ENCODE data around the gene RNF121.

The RNF121 gene

DNA sequence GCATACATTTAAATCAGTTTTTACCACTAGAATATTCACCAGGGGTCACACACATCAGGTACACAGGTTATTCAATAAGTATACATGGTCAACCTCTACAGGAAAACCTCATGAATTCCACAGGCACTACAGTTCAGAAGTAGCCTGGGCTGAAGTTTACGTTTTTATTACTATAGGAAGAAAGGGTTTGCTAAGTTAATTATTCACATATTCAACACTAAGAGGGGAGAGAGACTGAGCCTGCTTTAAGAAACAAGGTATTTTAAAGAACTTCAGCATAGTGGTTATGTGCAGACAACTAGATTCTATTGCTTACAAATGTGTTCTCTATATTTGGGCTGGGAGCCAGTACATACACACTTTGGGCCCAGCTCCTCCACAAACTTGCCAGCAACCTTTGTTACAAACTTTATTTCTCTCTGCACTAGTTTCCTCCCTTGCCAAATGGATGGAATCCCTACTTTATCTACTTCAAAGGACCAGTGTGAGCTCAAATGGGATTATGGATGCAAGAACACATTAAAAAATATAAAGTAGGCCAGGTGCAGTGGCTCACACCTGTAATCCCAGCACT lies 101.7 kb downstream of the RNF121 start:
- H3K27me3 ChIP-seq (ENCODE audit: control insufficient read depth, insufficient read depth, low read length) = no peaks in the 10 kb centered on the region
- no peaks in the 10 kb centered on the region for H3K9me3 ChIP-seq (ENCODE audit: control insufficient read depth, low read depth, low read length)
- H3K4me3 ChIP-seq (ENCODE audit: low read length) = no peak overlapping the region
- H3K27ac ChIP-seq (ENCODE audit: low read length) = no peak overlapping the region
- H3K36me3 ChIP-seq (ENCODE audit: control insufficient read depth, low read depth, low read length) = peaks cover 50% of the 10 kb centered on the region
- no peaks in the 10 kb centered on the region for H3K4me1 ChIP-seq (ENCODE audit: control insufficient read depth, low read depth, low read length)
- H3K9ac ChIP-seq (ENCODE audit: low read length) = no peak overlapping the region

DNA sequence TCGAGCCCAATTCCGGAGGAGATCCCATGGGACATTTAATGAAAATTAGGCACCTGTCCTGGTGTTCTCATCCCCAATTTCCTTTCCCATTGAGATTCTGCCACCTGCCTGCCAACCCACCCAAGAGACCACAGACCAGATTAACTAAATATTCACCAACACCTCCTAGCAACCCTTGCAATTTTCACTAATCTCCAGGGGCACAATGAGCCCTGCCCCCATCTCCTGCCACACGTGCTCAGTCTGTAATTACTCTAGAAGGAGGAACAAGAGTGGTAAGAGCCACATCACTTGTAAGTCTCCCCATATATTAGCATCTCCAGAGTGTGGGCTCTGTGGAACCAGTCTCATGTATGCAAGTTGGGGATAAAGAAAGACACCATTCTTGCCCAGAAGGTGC lies 107.8 kb downstream of the RNF121 start:
- no peak overlapping the region for H3K27ac ChIP-seq (ENCODE audit: low read length)
- no peak overlapping the region for H3K4me3 ChIP-seq (ENCODE audit: low read length)
- H3K9ac ChIP-seq (ENCODE audit: low read length) = no peak overlapping the region
- peaks cover 31% of the 10 kb centered on the region for H3K4me1 ChIP-seq (ENCODE audit: control insufficient read depth, low read depth, low read length)
- peaks cover 19% of the 10 kb centered on the region for H3K36me3 ChIP-seq (ENCODE audit: control insufficient read depth, low read depth, low read length)
- no peaks in the 10 kb centered on the region for H3K27me3 ChIP-seq (ENCODE audit: control insufficient read depth, insufficient read depth, low read length)
- H3K9me3 ChIP-seq (ENCODE audit: control insufficient read depth, low read depth, low read length) = no peaks in the 10 kb centered on the region

DNA sequence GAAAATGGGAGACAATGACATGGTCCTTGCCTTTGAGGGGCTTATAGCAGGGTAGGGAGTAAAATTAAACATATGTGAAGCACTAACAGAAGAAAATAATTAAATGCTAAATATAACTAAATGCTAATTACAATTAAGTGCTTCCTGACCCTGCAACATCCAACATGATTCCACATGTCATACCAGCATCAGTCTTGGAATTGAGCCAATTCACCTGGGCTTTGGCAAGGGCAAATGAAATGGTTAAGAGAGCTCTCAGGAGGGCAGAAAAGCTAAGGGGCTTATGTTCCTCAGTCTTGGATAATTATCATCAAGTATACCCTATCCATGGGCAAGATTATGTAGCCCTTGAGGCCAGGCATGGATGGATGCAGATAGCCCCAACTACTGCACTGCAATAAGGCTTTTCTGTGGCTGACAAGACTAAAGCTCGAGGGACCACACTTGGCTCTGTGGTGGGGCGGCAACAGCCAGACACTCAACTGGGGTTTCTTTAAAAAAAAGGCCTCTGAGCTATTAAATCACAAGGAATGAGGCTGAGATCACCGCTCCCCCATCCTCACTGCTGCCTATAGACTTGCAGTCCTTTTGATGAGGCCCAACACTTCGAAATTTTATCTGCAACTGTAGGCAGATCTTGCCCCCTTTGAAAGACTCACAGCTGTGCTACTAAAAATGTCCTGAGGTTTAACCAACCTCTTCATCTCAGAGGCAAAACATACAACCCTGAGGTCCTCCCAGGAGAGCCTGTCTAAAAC lies 108.9 kb downstream of the RNF121 start:
- Histone ChIP-seq H3K9ac (ENCODE audit: low read length) (no peak overlapping the region), H3K9me3 (ENCODE audit: control insufficient read depth, low read depth, low read length) (no peaks in the 10 kb centered on the region), H3K27ac (ENCODE audit: low read length) (peak overlapping the region; percentile 33), H3K4me1 (ENCODE audit: control insufficient read depth, low read depth, low read length) (peaks cover 41% of the 10 kb centered on the region), H3K4me3 (ENCODE audit: low read length) (no peak overlapping the region), H3K27me3 (ENCODE audit: control insufficient read depth, insufficient read depth, low read length) (no peaks in the 10 kb centered on the region), H3K36me3 (ENCODE audit: control insufficient read depth, low read depth, low read length) (peaks cover 15% of the 10 kb centered on the region)

DNA sequence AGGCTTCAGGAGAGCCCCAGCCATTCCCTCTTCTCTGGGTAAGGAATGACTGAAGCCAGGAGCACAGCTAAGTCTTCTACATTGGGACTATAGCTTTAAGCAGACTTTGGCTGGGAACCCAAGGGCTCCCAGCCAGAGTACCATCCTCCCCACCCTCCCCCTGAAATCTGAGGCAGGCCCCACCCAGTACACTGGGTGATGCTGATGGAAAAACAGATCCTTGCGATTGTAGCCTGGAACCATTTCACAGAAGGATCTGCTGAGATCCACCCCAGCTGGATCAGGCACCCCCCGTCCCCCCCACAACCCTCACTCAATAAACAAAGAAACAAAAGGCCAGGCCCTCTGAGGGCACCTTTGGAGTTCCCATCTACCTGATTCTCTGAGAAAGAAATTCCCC lies 109.6 kb downstream of the RNF121 start:
- Histone ChIP-seq H3K27ac (ENCODE audit: low read length) (peak overlapping the region; percentile 33), H3K4me1 (ENCODE audit: control insufficient read depth, low read depth, low read length) (peaks cover 41% of the 10 kb centered on the region), H3K9ac (ENCODE audit: low read length) (no peak overlapping the region), H3K4me3 (ENCODE audit: low read length) (peak overlapping the region; percentile 61), H3K9me3 (ENCODE audit: control insufficient read depth, low read depth, low read length) (no peaks in the 10 kb centered on the region), H3K36me3 (ENCODE audit: control insufficient read depth, low read depth, low read length) (peaks cover 11% of the 10 kb centered on the region), H3K27me3 (ENCODE audit: control insufficient read depth, insufficient read depth, low read length) (no peaks in the 10 kb centered on the region)

DNA sequence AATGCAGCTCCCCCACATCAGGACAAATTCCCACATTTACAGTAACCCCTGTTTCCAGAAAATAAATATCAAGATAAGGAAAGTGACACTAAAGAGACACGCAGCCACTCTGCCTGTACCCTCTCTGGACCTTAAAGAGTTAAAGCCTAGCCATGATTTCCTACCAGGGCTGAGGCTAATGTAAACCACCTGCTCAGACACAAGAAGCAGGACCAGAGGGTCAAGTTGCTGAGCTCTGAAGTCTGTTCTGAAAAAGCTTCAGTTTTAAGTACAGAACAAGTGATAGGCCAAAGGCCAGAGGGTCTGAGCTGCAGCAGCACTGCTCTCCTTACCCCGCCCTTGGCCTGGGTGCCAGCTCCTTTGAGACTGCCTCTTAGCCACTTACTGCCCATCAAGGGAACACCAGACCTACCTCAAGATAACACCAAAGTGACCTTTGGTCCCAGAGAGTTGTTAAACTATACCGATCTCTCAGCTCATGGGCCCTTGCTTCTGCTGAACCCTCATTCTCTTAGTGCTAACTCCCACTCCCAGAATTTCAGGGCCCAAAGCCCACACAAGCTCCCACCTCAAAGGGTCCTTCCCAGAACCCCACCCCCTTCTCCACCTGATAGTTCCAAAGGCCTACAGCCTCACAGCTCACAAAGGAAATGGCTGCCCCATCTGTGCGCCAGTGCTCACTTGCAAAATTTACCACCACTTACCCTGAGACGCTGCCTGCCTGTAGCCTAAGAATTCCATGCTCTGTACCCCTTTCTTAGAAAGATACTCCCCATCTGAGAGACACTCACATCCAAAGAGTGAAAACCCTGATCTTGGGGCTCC lies 110.4 kb downstream of the RNF121 start:
- Histone ChIP-seq H3K9ac (ENCODE audit: low read length) (peak overlapping the region; percentile 66), H3K27me3 (ENCODE audit: control insufficient read depth, insufficient read depth, low read length) (no peaks in the 10 kb centered on the region), H3K4me3 (ENCODE audit: low read length) (peak overlapping the region; percentile 61), H3K36me3 (ENCODE audit: control insufficient read depth, low read depth, low read length) (peaks cover 4% of the 10 kb centered on the region), H3K9me3 (ENCODE audit: control insufficient read depth, low read depth, low read length) (no peaks in the 10 kb centered on the region), H3K27ac (ENCODE audit: low read length) (peak overlapping the region; percentile 69), H3K4me1 (ENCODE audit: control insufficient read depth, low read depth, low read length) (peaks cover 41% of the 10 kb centered on the region)

DNA sequence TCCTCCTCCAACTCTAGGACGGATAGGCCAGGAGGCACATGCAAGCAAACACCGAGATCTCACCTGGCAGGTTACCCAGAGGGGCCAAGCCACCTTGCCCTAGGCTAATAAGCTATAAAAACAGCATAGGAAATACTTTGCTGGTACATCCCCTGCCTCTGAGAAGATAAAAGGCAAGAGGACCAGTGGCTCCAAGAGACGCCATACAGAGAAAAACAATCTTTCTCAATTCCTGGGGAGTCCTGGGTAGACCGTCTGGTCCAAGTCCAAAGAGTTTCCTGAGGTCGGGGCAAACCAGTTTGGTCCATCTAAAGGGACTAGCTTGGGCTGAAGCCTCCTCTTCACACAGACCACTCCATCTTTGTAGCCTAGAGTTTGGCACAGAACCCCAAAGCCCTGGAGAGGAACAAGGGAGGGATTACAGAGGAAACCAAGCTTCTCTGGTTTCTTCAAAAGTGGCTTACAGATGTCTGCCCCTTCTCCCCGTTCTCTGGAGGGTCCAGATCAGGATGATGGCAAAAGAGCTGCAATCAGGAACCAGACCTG lies 111.1 kb downstream of the RNF121 start:
- no peaks in the 10 kb centered on the region for H3K9me3 ChIP-seq (ENCODE audit: control insufficient read depth, low read depth, low read length)
- peak overlapping the region; percentile 61 for H3K4me3 ChIP-seq (ENCODE audit: low read length)
- peak overlapping the region; percentile 69 for H3K27ac ChIP-seq (ENCODE audit: low read length)
- peaks cover 3% of the 10 kb centered on the region for H3K36me3 ChIP-seq (ENCODE audit: control insufficient read depth, low read depth, low read length)
- H3K27me3 ChIP-seq (ENCODE audit: control insufficient read depth, insufficient read depth, low read length) = no peaks in the 10 kb centered on the region
- peak overlapping the region; percentile 66 for H3K9ac ChIP-seq (ENCODE audit: low read length)
- H3K4me1 ChIP-seq (ENCODE audit: control insufficient read depth, low read depth, low read length) = peaks cover 41% of the 10 kb centered on the region

DNA sequence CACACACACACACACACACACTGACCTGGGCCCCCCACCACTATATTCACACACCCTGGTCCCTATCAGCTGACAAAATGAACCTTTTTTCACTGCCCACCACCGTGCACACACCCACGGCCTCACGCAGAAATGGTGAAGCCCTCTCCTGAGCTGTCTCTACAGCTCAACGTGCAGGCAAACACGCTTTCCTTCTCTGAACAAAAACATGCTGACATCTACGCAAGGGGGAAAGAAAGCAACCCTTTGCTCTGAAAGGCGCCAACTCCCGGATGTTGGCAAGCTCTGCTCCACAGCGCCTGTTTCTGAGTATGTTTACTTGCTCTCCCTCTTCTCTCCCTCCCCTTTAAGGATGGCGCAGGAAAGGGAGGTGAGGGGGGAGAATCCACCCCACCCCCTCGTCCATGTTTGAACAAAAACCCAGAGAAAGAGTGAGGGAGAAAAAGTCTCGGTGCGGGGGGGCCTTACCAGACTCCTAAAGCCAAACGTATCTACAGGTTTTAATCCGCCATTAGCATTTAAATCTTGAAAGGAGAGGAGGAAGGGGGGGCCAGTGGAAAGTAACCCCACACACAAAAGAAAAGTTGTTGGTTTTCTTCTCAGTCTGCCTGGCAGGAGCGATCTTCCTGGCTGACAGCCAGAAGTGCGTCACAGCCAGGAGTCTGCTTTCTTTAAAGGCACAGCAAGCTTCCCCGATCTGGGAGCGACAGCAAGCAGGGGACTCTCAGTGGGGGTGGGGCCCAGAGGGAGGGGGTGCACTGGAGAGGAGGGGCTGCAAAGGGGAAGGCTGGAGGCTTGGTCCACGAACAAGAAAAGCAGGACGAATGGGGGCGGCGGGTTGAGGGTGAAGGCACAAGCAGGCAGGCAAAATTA lies 111.9 kb downstream of the RNF121 start:
- no peaks in the 10 kb centered on the region for H3K27me3 ChIP-seq (ENCODE audit: control insufficient read depth, insufficient read depth, low read length)
- H3K9me3 ChIP-seq (ENCODE audit: control insufficient read depth, low read depth, low read length) = no peaks in the 10 kb centered on the region
- peak overlapping the region; percentile 66 for H3K9ac ChIP-seq (ENCODE audit: low read length)
- H3K36me3 ChIP-seq (ENCODE audit: control insufficient read depth, low read depth, low read length) = no peaks in the 10 kb centered on the region
- H3K4me3 ChIP-seq (ENCODE audit: low read length) = peak overlapping the region; percentile 61
- peaks cover 41% of the 10 kb centered on the region for H3K4me1 ChIP-seq (ENCODE audit: control insufficient read depth, low read depth, low read length)
- H3K27ac ChIP-seq (ENCODE audit: low read length) = peak overlapping the region; percentile 88

DNA sequence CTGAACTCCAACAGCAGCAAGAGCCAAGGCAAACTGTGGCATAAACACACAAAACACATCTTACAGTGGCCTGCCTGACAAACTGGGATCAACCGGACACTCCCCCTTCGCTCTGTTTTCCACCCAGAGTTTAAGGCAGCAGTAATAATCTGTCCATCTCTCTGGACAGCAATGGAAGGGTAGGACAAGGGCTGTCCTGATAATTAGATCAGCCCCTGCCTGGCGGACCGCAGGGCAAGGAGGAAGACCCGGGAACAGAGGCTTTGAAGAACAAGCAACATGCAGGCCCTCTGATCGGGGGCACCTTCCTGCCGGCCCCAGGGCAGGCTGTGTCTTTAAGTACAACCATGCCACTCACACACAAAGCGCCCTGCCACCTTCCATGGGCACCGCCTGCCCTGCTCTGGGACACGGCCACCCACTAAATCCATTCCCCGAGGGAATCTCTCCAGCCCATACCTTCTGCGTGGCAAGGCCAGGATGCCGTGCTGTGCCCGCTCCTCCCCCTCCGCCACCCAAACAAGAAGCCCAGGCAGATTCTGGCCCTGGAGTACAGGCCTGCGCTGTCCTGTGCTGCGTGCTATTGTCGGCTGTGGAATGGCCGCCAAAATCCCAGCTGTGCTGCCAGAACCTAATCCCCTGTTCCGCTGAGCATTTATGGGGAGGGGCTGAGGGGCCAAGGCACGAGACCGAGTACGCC lies 112.7 kb downstream of the RNF121 start:
- Histone ChIP-seq H3K9ac (ENCODE audit: low read length) (peak overlapping the region; percentile 66), H3K9me3 (ENCODE audit: control insufficient read depth, low read depth, low read length) (no peaks in the 10 kb centered on the region), H3K4me1 (ENCODE audit: control insufficient read depth, low read depth, low read length) (peaks cover 41% of the 10 kb centered on the region), H3K27me3 (ENCODE audit: control insufficient read depth, insufficient read depth, low read length) (no peaks in the 10 kb centered on the region), H3K36me3 (ENCODE audit: control insufficient read depth, low read depth, low read length) (no peaks in the 10 kb centered on the region), H3K27ac (ENCODE audit: low read length) (peak overlapping the region; percentile 88), H3K4me3 (ENCODE audit: low read length) (peak overlapping the region; percentile 61)

DNA sequence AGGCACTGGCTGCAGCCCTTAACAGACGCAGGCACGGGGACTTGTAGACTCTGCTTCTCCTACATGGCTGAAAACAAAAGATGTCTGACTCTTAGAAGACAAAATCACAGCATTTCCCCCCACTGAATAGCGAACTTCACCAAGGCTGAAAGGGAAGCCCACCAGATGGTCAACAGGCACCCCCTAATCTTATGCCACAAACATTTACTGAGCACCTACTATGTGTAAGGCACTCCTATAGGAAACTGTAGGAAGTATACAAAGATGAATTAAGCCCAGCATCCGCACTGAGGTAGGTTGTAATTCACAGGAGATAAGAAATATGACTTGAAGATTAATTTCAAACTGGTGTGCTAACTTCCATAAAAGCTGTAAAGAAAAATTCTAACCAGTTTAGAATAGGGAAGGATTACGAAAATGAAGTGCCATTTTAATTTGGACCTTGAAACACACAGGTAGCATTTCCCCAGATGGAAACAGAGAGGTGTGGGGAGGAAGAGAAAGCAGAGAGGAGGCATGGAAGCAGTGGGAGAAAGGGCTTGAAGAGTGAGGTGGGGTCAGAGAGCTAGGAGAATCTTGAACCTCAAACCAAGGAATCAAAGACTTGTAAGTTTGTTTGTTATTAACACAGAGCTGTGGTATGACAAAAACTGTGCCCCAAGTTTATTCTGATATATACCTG lies 113.4 kb downstream of the RNF121 start:
- Histone ChIP-seq H3K9ac (ENCODE audit: low read length) (peak overlapping the region; percentile 66), H3K27ac (ENCODE audit: low read length) (peak overlapping the region; percentile 88), H3K36me3 (ENCODE audit: control insufficient read depth, low read depth, low read length) (no peaks in the 10 kb centered on the region)

DNA sequence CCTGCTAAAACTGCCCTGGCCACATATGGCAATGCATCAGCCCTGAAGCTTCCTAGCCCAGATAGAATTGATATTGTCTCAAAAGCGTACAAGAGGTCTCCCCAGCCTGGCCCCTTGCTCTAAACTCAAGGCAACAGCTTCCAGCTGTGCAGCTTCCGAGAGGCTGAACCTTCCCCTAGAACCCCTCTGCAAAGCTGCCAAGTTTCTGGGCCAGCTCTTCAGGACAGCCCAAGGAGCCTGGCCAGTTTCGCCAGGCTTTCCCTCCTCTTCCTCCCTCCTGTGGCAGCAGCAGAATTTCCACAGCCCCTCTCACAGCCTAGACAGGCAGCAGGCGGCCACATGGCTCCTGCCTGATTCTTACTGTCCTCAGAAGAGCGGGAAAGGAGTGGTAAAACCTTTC lies 117.0 kb downstream of the RNF121 start:
- Histone ChIP-seq H3K9me3 (ENCODE audit: control insufficient read depth, low read depth, low read length) (no peaks in the 10 kb centered on the region), H3K27me3 (ENCODE audit: control insufficient read depth, insufficient read depth, low read length) (no peaks in the 10 kb centered on the region), H3K27ac (ENCODE audit: low read length) (no peak overlapping the region), H3K9ac (ENCODE audit: low read length) (no peak overlapping the region), H3K4me1 (ENCODE audit: control insufficient read depth, low read depth, low read length) (peaks cover 20% of the 10 kb centered on the region), H3K4me3 (ENCODE audit: low read length) (no peak overlapping the region), H3K36me3 (ENCODE audit: control insufficient read depth, low read depth, low read length) (no peaks in the 10 kb centered on the region)

More for the DNA sequence above, 113.4 kb downstream of the RNF121 start:
- H3K27me3 ChIP-seq (ENCODE audit: control insufficient read depth, insufficient read depth, low read length) = no peaks in the 10 kb centered on the region
- H3K4me1 ChIP-seq (ENCODE audit: control insufficient read depth, low read depth, low read length) = peaks cover 41% of the 10 kb centered on the region
- H3K9me3 ChIP-seq (ENCODE audit: control insufficient read depth, low read depth, low read length) = no peaks in the 10 kb centered on the region
- H3K4me3 ChIP-seq (ENCODE audit: low read length) = peak overlapping the region; percentile 61
